Measurements from ENCODE around the gene LAMB4.

LAMB4 gene

DNA sequence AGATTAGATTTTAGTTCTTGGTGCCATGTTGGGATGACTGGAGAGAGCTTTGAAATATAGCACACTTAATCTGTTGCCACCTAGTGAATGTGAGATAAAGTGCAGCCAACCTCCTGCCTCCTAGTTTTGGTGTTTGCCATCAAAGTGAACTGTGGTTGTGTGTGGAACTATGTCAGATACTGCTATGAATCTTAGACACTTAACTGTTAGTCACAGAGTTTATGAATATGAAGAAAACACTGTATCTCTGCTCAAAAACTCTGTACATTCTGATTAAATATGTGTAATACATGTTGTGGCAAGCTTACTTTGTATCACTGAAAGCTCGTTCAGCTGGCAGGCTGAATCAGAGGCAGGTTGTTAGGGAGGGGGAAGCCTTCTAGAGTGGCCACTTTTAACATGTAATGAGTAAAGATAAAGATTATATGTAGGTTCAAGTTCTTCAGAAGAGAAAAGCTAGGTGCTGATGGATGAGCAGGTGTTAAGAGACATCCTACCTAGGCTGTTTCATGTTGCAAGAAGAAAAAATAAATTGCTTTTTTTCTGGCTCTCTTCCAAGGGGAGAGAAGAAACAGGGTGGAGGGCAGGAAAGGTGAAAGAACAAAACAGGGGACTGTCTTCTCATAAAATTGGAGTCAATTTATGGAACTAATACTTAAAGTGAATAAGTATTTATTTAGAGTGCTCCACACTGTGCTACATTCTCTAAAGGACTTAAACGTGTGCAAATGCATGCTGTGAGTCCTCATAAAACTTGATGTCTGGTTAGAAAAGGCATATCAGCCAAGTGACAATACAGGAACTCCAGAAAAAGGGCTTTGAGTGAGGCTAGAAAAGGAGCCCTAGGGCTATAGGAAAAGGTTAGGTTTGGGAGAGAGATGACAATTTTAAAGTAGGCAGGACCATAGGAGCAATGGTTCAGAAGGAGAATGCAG lies 113.1 kb downstream of the LAMB4 start:
- no peak for DNase-seq (ENCODE audit: low read depth in 2 of 2, low spot score in 1 of 2)

DNA sequence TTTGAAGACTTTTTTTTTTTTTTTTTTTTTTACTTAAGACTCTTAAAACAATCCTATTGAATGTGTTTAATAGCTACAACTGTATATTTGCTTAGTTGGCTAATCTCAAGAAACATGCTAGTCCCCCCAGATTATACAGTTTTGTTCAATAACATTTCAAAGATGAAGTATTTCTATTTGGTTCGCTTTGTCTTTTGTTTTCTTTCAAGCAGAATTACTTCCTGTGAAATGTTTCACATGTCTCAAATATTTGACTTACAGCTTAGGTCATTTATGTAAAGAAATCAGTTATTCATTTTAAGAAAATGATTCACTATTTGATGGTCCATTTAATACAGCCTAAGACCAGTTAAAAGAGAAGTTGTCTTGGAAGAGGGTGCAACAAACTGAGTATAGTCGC lies 114.4 kb downstream of the LAMB4 start:
- DNase-seq (ENCODE audit: low read depth in 2 of 2, low spot score in 1 of 2) = no peak

DNA sequence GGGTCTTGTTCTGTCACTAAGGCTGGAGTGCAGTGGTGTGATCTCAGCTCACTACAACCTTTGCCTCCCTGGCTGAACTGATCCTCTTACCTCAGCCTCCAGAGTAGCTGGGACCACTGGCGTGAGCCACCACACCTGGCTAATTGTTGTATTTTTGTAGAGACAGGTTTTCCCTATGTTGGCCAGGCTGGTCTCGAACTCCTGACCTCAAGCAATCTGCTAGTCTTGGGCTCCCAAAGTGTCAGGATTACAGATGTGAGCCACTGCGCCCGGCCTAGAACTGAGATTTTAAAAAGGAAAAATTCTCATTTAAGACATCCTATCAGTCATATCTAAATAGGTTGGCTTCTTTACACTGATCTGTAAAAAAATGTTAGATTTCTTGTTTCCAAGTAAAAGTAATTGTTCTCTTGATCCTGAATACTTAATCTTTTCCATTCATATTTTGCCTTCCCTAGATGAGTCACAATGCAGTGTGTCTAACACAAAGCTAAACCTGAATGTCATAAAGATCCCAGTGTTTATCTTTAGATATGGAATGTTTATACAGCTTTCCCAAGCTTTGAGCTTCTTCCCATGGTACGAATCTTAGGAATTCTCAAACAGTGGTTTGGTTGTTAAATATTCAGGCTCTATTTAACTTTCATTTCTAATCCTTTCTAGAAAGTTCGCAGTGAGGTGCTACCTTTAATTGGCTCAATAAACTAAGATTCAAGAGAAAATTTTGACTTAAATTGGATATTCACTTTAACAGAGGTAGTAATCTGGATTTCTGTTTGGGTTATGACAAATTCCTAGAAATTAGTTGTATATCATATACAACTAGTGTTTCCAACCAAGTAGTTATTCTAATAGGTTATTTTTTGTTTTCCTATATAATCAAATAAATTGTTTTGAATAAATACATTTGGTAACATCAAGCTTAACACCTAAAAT lies 115.1 kb downstream of the LAMB4 start:
- no peak for DNase-seq (ENCODE audit: low read depth in 2 of 2, low spot score in 1 of 2)

DNA sequence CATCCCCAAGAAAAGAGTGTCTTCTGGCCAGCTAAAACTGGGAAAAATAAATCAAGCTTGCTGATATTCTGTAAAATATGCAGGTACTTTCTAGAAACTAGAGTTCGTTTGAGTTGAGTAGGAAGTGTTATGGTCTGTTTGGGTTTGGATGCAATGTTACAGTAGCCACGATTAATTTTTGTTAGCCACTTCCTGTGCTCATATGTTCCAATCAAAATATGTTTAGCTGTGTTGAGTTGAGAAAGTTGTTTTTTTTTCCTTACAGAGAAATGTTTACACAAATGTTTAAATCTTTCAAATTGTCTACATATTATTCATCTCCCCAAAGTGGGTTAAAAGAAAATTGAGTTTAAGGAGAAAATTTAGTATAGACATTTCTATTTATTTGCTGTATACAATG lies 115.9 kb downstream of the LAMB4 start:
- no peak for DNase-seq (ENCODE audit: low read depth in 2 of 2, low spot score in 1 of 2)

DNA sequence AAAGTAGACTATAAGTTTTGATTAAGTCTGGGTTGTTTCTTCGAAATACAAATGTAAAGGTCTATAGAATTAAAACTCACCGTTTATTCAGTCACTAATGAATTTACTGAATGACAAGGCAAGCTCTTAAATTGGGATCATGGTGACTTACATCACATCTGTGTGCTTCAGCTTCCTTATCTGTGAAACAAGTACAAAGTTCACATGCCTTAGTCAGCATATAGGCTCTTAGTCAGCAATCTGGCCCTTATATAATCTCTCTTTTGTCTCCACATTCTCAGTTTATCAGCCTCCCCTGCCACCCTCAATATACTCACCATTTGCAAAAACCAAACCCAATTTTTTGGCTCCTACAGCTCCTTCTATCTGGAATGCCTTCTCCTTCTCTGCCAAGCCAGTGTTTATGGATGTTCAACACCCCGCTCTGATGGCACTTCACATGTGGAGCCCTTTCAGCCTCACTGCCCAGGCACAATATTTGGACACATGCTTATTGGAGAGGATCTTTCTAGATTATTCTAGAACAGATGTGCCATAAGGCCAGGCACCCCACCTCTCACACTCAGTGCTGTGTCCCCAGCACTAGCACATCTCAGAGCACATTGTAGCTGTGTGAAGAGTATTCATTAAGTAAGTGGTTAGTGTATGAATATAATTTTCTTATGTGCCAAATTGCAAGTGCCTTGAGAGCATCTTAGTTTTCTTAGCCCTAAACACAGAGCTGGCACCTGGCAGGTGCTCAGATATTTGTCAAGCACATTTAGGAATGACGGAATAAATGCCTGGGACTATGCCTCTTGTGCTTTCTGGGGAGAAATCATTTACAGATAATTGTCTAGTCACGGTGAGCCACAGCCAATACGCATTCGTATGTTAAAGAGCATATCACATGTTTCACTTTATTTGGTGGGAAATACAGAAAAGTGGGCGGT lies 117.4 kb downstream of the LAMB4 start:
- no peak for DNase-seq (ENCODE audit: low read depth in 2 of 2, low spot score in 1 of 2)

DNA sequence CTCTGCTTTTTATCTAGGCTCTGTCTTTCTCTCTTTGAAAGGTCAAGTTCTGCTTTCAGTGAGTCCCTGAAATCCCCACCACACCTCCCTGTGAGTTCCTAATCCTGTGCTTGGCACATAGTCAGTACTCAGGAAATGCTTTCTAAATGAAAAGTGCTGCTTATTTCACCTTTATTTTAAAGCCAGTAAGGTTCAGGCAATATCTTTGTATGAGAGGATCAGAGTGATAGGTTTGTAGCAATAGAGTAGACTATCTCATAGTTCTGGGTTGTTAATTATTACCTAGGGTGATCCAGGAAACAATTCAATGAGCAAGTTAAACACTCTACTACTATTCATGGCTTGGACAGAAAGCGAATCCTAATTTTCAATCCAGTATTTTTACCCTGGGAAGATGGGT lies 119.8 kb downstream of the LAMB4 start:
- DNase-seq (ENCODE audit: low read depth in 2 of 2, low spot score in 1 of 2) = no peak

DNA sequence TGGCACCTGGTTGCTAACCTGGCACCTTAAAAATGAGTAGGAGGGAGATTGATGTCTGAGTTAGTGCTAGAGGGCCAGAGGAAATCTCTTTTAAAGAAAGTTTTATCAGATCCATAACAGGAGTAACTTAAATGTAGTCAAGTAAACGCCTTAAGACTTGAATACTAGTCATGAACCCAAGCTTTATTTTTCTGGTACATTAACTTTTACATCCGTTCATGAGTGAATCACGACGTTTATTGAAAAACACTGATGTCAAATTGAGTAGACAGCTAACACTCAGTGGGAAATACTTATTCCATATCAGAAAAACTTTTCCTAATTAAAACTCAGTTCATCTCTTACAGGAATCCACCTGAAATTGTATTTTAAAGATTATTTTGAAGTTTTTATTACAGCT lies 120.3 kb downstream of the LAMB4 start:
- no peak for DNase-seq (ENCODE audit: low read depth in 2 of 2, low spot score in 1 of 2)

DNA sequence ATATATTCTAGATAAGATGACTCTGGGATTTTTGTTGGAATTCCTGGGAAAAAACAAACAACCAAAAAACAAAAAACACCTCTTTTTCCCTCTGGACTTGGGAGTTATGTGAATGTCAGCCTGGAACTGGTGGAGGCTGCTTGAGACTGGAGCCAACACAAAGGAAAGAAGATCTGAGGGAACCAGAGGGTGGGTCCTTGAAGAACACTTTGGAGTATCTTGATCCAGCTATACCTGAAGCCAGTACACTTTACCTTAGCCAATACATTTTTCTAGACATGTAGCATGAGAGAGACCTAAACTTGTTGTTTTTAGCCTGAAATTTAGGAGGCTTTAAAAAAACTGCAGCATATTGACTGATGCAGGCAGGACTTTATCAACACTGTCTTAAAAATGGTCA lies 121.3 kb downstream of the LAMB4 start:
- no peak for DNase-seq (ENCODE audit: low read depth in 2 of 2, low spot score in 1 of 2)

DNA sequence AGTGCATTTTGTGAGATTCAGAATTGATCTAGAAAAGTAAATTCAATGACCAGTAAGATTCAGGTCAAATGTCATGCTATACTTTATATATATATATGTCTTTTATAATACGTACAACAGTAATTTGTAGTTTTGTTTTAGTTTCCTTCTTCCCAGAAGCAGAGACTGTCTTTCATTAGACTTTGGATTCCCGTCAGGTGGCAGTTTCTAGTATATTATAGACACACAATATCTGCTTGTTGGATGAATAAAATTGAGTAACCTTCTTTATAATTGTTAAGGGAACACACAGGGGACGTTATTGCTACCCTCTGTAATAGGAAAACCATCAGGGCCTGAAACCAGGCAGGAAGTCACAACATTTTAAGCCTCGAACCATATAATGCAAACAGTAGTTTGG lies 121.9 kb downstream of the LAMB4 start:
- no peak for DNase-seq (ENCODE audit: low read depth in 2 of 2, low spot score in 1 of 2)

DNA sequence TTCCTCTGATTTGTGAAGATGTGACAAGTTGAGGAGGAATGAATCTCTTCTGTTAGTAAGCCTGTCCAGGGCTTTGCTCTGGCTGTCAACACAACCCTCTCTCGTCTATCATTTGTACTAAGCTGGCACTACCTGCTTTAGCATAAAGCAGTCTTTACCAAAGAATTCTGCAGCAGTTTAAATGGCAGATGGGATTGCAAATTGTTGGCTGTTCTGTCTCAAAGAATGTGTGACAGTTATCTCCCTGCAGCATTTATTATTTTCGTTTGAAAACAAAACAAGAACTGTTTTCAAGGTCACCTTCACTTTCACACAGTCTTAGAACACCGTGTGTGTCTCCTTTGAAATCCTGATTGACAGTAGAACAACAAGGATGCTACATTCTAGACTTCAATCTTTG lies 122.4 kb downstream of the LAMB4 start:
- no peak for DNase-seq (ENCODE audit: low read depth in 2 of 2, low spot score in 1 of 2)

DNA sequence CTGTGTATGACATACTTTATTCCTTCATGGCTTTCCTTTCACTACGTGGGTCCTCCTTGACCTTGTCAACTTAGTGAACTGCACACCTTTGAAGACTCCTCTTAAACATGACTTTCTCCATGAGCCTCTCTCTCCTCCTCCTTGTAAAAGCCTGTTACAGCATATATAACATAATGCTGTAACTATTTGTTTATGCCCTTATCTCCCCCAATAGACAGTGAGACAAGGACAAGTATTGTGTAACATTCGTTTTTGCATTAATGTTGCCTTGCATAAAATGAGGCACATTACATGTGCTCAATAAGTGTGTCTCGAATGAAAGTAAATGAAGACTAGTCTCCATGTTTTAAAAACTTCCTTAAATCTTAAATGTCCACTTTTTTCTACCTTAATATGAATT lies 122.9 kb downstream of the LAMB4 start:
- DNase-seq (ENCODE audit: low read depth in 2 of 2, low spot score in 1 of 2) = no peak

DNA sequence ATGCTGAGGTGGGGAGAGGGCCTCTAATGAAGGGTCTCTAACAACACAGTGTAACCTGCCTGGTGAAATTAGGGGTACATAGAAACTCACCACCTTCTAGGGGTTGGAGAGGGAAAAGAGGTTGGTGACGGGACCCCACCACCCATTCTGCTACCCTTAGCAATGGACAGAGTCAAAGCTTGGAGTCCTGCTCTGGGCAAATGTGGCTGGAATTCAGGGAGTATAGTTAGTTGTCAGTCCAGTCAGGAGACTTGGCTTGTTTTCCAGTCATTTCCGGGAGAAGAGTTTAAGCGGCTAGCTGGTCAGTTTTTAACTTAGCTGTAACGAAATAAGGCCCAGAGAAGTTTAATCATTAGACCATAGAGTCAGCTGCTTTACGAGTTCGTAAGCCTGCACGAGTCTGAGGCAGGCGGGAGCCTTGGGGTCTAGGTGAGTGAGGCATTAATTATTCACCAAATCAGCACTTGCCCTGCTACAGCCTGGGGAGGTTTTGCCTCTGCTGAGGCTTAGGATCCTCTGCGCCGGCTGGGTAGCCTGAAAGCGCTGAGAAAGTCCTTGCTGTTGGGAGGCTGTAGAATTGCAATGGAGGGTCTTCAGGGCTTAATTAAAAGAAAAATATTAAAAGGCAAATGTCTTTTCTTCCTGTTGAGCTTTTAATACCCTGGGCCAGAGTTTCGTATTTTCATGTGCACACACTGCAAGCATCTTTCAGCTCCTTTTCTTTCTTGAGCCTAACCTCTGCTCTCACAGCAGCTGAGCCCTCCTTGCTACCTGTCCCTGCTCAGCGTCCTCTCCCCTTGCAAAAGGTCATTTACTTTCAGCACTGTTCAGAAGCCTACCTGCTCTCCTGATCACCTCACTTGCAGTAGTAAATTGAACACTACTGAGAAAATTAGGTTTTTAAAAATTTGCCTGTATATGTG lies 125.7 kb downstream of the LAMB4 start:
- DNase-seq (ENCODE audit: low read depth in 2 of 2, low spot score in 1 of 2) = no peak

DNA sequence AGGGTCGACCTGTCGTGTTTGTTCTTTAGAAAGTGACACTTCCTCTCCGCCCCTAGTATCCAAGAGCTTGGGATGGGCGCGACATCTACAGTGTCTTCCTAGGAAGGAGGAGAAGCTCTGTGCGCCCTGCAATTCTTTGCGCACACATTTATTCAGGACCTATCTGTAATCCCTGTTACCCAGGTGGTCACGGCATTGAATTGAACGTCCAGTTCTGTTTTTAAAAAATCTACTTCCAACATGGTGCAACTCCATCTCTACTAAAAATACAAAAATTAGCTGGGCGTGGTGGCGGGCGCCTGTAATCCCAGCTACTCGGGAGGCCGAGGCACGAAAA lies 126.6 kb downstream of the LAMB4 start:
- DNase-seq (ENCODE audit: low read depth in 2 of 2, low spot score in 1 of 2) = no peak

DNA sequence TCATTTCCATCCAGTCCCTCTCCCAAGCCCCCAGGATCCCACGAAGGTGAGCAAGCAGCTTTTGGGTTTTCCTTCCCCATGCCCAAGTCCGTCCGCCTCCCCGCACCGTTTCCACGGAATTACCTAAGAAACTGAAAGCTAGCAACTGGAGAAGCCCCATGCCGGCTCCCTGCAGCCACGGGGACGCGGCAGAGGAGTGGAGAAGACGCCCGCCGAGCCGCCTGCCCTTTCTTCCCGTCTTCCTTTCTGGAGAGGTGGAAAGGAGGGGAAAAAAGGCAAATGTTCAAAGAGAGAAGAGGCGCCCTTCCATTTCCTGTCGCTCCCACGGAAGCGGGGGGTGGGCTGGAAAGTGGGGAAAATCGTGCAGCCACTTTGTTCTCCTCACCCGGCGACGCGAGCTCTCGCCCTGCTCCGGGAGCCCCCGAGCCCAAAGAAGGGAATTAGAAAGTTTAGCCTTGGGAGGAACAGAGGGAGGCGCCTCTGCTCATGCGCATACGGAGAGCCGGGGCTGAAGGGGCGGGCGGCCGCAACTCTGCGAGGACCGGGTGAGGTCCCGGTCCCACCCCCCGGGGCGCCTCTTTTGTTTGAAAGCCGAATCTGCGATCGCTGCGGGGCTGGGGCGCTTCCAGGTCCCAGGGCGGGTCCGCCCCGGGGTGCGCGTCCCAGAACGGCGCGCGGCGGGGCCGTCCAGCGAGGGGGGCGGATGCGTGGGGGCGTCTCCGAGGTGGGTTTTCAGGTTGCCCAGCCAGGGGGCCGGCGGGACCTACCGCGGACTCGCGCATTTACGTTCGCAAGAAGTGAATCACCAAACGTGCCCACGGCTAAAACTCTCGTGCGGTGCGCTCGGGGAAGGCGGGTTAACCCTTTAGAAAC lies 127.2 kb downstream of the LAMB4 start, which contains the start of gene LAMB1:
Gene LAMB1 (minus strand): TSS at position 436 of the 873 bp plus-strand sequence. CDS start 276 bp downstream, at position 160.
- DNase-seq (ENCODE audit: low read depth in 2 of 2, low spot score in 1 of 2) = no peak

DNA sequence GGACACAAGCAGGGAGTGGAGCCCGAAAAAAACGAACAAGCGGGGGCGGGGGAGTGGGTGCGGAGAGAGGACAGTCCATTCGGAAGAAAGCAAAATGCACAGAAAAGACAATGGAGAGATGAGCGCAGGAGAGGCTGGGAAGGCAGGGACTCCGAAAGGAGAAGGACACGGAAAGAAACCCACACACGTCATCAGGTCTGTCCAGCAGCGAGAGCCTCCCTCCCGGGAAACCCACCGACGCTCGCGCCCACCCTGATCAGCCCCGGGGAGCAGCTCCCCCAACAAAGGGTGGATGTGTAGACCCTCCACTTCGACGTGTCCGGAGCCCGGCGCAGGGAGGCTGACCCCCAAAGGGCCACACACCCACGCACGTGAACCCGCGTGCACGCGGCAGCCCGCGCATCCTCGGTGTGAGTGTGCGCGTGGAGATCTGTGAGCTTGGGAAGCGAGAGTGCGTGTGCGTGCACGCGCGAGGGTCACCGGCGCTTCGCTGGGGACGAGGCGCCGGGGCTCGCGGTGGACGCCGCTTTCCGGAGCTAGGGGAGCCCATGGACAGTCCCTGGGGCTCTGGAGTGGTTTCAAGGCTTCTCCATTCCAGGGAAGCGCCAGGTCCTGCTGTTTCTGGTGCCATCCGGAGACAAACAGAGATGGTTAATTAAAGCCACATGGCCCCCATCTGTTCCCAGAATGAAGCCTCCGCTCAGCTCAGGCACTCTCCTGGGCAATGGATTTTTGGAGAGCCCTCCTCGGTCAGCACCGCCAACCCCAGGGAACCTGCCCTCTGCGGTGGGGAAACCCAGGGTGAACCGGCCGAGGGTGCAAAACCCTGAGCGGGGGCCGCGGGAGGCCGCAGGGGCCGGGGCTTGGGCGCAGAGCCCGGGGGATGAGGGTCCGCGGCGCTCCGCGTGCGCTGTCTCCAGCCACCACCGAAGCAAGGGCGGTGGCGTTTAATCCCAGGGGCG lies 128.1 kb downstream of the LAMB4 start:
- DNase-seq (ENCODE audit: low read depth in 2 of 2, low spot score in 1 of 2) = no peak

DNA sequence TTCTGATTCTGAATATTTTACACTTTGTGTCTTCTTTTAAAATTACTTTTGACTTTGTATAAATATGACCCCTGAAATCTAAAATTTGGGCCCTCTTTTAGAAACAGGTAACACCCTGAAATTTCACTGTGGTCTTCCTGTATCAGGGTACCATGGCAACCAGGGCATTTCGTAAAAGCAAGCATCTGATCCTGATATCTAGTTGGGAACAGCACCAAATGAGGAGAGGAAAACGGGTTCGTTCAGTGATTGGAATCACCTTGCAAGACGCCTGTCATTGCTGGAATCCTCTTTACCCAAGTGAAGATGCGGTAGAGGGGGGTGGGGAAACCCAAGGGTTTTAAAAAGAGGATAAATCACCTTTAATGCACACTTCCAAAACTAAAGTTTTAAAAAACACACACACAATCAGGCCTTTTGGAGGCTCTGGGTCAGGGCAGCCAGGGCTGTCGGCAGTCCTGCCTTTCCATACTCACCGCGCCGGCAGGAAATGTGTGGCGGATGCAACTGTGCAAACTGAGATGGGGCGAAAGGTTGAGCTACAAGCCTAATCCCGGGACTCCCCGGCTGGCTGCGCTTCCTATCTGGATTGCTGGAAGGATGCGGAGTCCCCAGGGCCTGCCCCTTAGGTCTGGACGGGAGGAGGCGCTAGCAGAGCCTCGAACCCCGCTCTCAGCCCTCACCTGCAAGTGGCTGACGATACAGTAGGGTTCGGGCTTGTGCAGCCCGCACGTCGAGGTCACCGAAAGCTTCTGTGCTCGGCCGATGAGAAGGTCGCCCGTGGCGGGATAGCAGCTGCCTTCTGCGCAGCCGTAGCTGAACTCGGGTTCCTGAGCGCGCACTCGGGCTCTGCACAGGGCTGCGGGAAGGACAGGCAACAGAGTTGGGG lies 129.0 kb downstream of the LAMB4 start:
- DNase-seq (ENCODE audit: low read depth in 2 of 2, low spot score in 1 of 2) = no peak

Measured in stimulated activated CD8-positive, alpha-beta memory T cell treated with anti-CD3 and anti-CD28 coated beads, Interleukin-4, amount 100 ng/mL, for 4 hours (primary cell).